ENCODE measurements around the gene ATP2B3. TPM values are rescaled to one million over a fixed set of nuclear protein-coding genes. Genes with fewer than 3 reads are reported as not detected.

ATP2B3 gene
- total RNA-seq, 2 donors from 2014 or later, result 0.68 to 0.85 TPM

DNA sequence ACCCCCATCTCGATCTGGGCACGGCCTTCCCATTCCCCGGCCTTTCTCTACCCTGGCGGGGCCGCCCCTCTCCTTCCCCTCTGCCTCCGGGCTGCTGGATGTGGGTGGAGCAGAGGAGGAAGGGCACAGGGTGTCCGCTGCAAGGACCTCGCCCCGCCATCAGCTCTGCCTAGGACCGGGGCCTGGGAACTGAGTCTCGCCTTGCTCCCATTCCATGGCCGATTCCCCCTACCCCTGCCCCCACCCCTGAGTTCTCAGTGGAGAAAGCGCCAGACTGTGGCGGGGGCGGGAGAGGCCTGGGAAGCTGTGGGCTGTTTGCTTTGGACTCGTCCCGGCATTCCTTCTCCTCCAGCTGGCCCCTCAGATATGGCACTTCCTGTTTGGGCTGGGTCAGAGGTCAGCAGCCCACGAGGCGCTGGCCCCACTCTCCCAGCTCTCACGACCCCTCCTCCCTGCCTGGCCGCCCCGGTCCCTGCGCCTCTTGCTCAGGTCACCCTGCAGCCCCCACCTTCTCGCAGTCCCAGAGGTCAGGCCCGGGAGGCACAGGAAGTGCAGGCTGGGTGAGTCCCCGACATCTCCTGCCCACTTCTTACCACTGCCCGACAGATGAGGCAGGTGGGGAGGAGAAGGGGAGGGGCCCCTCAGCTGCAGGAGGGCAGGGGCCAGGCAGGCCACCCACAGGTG lies 29.1 kb upstream of the ATP2B3 start:
- DNase-seq (ENCODE audit: low spot score), result no peak

DNA sequence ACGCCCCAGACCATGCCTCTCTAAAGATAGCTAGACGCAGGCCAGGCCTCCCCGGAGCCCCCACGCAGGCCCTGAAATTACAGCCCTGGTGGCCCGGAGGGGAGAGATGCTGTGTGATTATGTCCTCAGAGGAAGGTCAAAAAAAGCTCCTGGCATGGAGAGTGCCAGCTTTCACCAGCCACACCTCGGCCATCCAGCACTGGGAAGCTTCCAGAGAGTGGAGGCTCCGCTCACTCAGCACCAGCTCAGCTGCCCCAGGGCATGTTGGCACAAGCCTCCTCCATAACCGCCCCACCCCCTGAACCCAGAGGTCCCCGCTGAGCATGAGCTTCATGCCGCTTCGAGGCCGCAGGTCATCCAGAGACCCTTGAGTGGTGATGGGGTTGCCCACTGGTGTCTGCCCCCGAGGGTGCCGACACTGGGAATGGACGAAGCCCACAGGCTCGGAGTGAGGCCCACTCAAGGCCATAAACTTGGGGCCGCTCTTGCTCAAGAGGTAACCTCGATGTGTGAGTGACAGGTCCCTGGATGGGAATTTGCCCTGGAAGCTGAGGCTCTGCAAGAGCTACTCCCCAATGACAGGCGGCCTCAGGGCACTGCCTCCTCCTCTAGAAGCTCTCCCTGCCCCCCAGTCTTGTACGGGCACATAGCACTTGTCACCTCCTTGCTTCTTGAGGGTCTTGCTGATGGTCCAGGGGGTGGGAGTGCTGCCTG lies 27.1 kb upstream of the ATP2B3 start:
- no peak for DNase-seq (ENCODE audit: low spot score)

More for the DNA sequence above, 29.1 kb upstream of the ATP2B3 start:
- TF ChIP-seq, protein P1, sequence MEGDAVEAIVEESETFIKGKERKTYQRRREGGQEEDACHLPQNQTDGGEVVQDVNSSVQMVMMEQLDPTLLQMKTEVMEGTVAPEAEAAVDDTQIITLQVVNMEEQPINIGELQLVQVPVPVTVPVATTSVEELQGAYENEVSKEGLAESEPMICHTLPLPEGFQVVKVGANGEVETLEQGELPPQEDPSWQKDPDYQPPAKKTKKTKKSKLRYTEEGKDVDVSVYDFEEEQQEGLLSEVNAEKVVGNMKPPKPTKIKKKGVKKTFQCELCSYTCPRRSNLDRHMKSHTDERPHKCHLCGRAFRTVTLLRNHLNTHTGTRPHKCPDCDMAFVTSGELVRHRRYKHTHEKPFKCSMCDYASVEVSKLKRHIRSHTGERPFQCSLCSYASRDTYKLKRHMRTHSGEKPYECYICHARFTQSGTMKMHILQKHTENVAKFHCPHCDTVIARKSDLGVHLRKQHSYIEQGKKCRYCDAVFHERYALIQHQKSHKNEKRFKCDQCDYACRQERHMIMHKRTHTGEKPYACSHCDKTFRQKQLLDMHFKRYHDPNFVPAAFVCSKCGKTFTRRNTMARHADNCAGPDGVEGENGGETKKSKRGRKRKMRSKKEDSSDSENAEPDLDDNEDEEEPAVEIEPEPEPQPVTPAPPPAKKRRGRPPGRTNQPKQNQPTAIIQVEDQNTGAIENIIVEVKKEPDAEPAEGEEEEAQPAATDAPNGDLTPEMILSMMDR (IDR thresholded peaks at IDR 0.05), result no peak
- Histone ChIP-seq H3K4me1 (ENCODE audit: control insufficient read depth in 1 of 2, low read depth in 2 of 2) (peaks cover 13 to 99% of the 10 kb centered on the region in 2 donors), H3K36me3 (no peaks in the 10 kb centered on the region), H3K4me3 (peak overlapping the region; percentile 48), H3K27ac (peak overlapping the region; percentile 89 to 95), H3K27me3 (replicated peaks; ENCODE audit: insufficient read depth) (no peaks in the 10 kb centered on the region), H3K9me3 (no peaks in the 10 kb centered on the region)
- ATAC-seq (ENCODE audit: insufficient number of reproducible peaks, low FRiP score, low read depth), result no peak

DNA sequence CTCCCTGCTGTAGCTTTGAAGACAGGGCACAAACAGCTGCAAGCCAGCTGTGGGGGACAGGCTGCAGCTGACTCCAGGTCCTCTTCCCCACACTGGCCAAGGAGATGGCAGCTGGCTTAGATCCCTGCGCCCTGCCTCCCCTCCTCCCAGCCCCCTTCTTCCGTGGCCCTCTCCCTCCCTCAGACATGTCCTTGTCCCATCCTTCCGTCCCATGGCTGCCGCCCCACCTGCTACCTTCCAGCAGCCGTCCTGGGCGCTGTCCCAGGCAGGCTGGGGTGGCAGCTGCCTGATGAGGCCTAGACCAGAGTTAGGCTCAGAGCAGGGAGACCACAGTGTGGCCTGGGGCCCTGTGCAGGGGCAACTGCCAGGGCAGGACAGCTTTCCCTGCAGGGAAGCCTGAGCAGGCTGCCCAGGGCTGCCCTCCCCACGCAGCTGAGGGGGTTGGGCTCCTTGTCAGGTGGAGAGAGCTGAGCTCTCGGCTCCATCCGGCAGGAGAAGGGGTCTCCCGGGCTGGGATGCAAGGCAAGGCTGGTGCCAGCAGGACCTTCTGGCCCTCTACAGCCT lies 26.0 kb upstream of the ATP2B3 start:
- H3K4me1 ChIP-seq (ENCODE audit: control insufficient read depth in 1 of 2, low read depth in 2 of 2), result peaks cover 15 to 77% of the 10 kb centered on the region in 2 donors
- TF ChIP-seq, protein P1 (IDR thresholded peaks at IDR 0.05), result no peak
- H3K4me3 ChIP-seq, result no peak overlapping the region
- no peaks in the 10 kb centered on the region for H3K36me3 ChIP-seq
- ATAC-seq (ENCODE audit: insufficient number of reproducible peaks, low FRiP score, low read depth), result no peak
- DNase-seq (ENCODE audit: low spot score), result no peak
- peak overlapping the region; percentile 50 to 95 for H3K27ac ChIP-seq
- no peaks in the 10 kb centered on the region for H3K9me3 ChIP-seq
- H3K27me3 ChIP-seq (replicated peaks; ENCODE audit: insufficient read depth), result no peaks in the 10 kb centered on the region

More for the DNA sequence above, 27.1 kb upstream of the ATP2B3 start:
- Histone ChIP-seq H3K4me3 (no peak overlapping the region), H3K27me3 (replicated peaks; ENCODE audit: insufficient read depth) (no peaks in the 10 kb centered on the region), H3K9me3 (no peaks in the 10 kb centered on the region), H3K27ac (peak overlapping the region; percentile 89 to 95), H3K36me3 (no peaks in the 10 kb centered on the region), H3K4me1 (ENCODE audit: control insufficient read depth in 1 of 2, low read depth in 2 of 2) (peaks cover 20 to 88% of the 10 kb centered on the region in 2 donors)
- TF ChIP-seq, protein P1 (IDR thresholded peaks at IDR 0.05), result no peak
- no peak for ATAC-seq (ENCODE audit: insufficient number of reproducible peaks, low FRiP score, low read depth)

DNA sequence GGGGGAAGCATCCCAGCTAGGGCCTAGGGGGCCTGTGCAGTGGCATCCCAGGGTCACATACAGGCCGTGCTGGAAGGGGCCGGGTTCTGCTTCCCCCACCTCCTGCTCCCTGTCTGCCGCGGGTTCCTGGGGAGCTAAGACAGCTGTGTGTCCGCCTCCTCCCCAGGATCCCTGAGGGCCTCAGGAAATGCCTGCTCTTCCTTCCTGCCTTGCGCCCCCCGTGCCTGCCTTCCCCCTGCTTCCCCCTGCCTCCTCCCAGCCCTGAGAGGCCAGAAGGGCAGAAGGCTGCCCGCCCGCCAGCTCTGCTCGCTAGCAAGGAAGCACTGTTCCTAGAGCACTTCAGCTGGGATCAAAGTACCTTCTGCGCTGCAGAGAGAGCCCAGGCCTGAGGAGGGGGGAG lies 25.5 kb upstream of the ATP2B3 start:
- DNase-seq (ENCODE audit: low spot score) (no peak), ATAC-seq (ENCODE audit: insufficient number of reproducible peaks, low FRiP score, low read depth) (no peak)
- no peaks in the 10 kb centered on the region for H3K9me3 ChIP-seq
- H3K27me3 ChIP-seq (replicated peaks; ENCODE audit: insufficient read depth), result no peaks in the 10 kb centered on the region
- peak overlapping the region; percentile 50 to 95 for H3K27ac ChIP-seq
- H3K4me1 ChIP-seq (ENCODE audit: control insufficient read depth in 1 of 2, low read depth in 2 of 2), result peaks cover 15 to 72% of the 10 kb centered on the region in 2 donors
- H3K4me3 ChIP-seq, result no peak overlapping the region
- no peaks in the 10 kb centered on the region for H3K36me3 ChIP-seq
- TF ChIP-seq, protein P1 (IDR thresholded peaks at IDR 0.05), result no peak

DNA sequence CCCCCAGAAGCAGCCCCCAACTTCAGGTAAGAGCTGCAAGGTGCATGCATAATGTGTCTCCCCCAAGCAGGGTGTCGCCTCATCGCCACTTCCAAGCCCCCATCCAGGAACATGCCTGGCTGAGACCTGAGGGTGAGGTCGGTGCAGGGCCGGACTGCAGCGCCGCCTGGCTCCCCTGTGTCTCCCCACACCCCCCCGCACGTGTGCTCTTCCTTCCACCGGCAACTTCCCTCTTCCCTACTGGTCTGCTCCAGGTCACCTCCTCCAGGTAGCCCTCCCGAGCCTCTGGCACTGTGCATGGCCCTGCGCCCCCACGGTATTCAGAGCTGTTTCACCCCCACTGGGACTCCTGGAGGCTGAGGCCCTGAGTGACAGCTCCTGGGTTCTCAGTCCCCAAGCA lies 24.9 kb upstream of the ATP2B3 start:
- Histone ChIP-seq H3K36me3 (no peaks in the 10 kb centered on the region), H3K4me1 (ENCODE audit: control insufficient read depth in 1 of 2, low read depth in 2 of 2) (peaks cover 15 to 66% of the 10 kb centered on the region in 2 donors), H3K27me3 (replicated peaks; ENCODE audit: insufficient read depth) (no peaks in the 10 kb centered on the region)

More for the DNA sequence above, 24.9 kb upstream of the ATP2B3 start:
- Histone ChIP-seq H3K9me3 (no peaks in the 10 kb centered on the region), H3K4me3 (no peak overlapping the region), H3K27ac (peak overlapping the region; percentile 88 to 89)
- DNase-seq (ENCODE audit: low spot score) (no peak), ATAC-seq (ENCODE audit: insufficient number of reproducible peaks, low FRiP score, low read depth) (no peak)
- TF ChIP-seq, protein P1 (IDR thresholded peaks at IDR 0.05), result no peak

Data from thoracic aorta (tissue), 2 donors.